ENCODE measurements around the gene CCDC124.

DNA sequence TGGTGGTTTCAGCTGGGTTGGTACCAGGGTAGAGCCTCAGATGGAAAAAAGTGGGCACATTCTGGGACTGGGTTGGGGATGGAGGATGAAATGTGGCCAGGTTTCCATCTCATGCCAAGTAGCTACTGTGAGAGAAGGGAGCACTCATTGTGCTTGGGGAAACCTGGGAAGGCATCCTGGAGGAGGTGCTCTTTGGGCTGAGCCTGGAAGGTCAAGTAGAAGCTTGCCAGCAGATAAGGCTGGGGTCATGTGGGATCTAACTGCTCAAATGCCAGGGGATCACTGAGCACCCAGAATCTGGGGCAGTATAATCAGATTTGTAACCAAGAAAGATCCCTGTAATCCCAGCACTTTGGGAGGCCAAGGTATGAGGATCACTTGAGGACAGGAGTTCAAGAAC, 25.1 kb downstream of the CCDC124 start:
- TF ChIP-seq POLR2A (IDR thresholded peaks at IDR 0.05; ENCODE audit: low read length) (no peak), GATA1 (IDR thresholded peaks at IDR 0.05; ENCODE audit: low read depth, low read length) (no peak)

Measured in erythroblast (primary cell).